Activated CD4-positive, alpha-beta T cell treated with anti-CD3 and anti-CD28 coated beads, Interleukin-2, amount 10 ng/mL, durations not matched to agents 24 days and 14 days (primary cell): Measurements from ENCODE around the gene MIOS. TPM values are rescaled to one million over a fixed set of nuclear protein-coding genes. Genes with fewer than 3 reads are reported as not detected.

Experiments used
- DNase-seq: peaks from one replicate; pipeline ENCODE4 v3.0.0; 2022
- H3K27ac Mint-ChIP-seq: one replicate; pipeline ENCODE4 v1.8.0; 2022; ENCODE audit warnings: mild to moderate bottlenecking, mixed read lengths
- H3K27me3 Mint-ChIP-seq: one replicate; pipeline ENCODE4 v1.8.0; 2022; ENCODE audit warnings: mixed read lengths
- H3K36me3 Mint-ChIP-seq: one replicate; pipeline ENCODE4 v1.8.0; 2022; ENCODE audit warnings: low read depth, mild to moderate bottlenecking, mixed read lengths
- H3K4me1 Mint-ChIP-seq: one replicate; pipeline ENCODE4 v1.8.0; 2021; ENCODE audit warnings: mixed read lengths
- H3K4me3 Mint-ChIP-seq: one replicate; pipeline ENCODE4 v1.8.0; 2022; ENCODE audit warnings: mild to moderate bottlenecking, moderate library complexity, mixed read lengths
- H3K9me3 Mint-ChIP-seq: one replicate; pipeline ENCODE4 v1.8.0; 2021; ENCODE audit warnings: mixed read lengths
- intact Hi-C: fragments of 100-400 bp; cut with micrococcal nuclease; formaldehyde crosslinking; loops from one replicate; pipeline ENCODE4 v1.15.1; 2023
- total RNA-seq: library from RNA; stranded (reverse); gene quantifications from 2 replicates; pipeline ENCODE4 v1.2.3, GENCODE V29; 2022

MIOS gene
- 33.3 and 34.7 TPM in 2 replicates for total RNA-seq

DNA sequence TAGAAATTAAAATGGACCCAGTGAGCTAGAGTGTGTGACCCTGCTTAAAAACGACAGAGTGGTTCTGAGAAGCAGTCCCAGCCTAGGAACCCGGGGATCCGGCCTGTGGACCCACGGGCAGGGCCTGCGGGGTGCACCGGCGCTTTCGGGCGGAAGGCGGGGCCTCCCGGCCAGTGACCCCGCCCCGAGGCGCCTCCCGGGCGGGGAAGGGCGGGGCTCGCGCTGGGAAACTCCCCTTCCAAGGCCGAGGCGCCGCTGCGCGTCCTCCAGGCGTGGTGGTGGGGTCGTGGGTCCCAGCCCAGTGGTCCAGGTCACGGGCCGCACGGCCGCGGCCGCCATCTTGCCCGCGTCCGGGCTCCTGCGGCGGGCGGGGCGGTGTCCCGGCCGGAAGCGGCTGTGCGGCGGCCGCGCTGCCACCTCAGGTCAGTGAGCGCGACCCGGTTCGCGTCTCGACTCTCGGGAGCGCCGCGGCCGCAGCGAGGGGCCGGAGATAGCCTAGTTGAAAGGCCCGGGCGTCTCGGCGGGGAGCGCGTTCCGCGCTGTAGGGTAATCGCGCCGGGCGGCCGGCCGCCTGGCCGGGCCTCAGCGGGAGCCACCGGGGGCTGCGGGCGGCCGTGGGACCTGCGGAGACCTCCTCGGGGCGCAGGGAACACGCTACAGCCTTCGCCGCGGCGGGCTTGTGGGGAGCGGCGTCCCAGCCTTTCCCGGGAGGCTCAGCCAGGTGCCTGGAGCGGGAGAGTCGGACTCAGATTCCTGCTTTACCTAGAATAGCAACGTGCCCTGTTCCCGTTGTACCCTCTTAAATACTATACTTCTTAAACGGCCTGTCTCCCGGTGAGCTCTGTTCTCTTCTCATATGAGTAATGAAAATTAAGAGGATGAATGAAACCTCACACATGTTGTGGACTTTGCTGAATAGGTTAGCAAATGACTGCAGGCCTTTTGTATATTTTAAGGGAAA, at the start of gene MIOS:
MIOS (plus strand) TSS at position 234 of the 961 bp plus-strand sequence. CDS start 5,592 bp downstream, outside the sequence.
- peaks cover 17% of the 10 kb centered on the region for H3K36me3 Mint-ChIP-seq
- H3K9me3 Mint-ChIP-seq, result no peaks in the 10 kb centered on the region
- H3K4me1 Mint-ChIP-seq, result peaks cover 23% of the 10 kb centered on the region
- peak within 1 kb of the TSS; percentile 84 for H3K4me3 Mint-ChIP-seq
- H3K27ac Mint-ChIP-seq, result peak within 1 kb of the TSS; percentile 79
- intact Hi-C loops, result loop anchor here (1.0 to 10.0 kb wide), 5 partner anchors 208 to 565 kb away; partner anchors contain the start of genes C1GALT1 and GLCCI1
- DNase-seq, result peak; percentile 96
- H3K27me3 Mint-ChIP-seq, result no peaks in the 10 kb centered on the region

DNA sequence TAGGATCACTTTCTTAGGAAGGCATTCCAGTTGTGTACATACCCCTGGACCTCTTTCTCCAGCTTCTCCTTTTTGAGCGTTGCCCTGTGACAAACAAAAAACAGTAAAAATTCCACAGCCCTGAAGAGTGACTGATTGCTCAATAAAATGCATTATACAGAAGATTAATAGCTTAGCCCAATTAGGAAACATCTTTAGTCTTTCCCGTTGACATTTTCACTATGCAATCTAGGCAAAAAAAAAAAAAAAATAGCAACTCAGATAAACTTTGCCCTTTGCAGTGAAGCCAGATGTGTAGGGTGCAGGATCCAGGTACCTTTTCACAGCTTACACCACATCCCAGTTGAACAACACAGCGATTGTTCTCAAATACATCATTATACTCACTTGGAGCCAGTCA, 48.9 kb upstream of the MIOS start:
- Mint-ChIP-seq H3K36me3 (no peaks in the 10 kb centered on the region), H3K9me3 (no peaks in the 10 kb centered on the region), H3K27me3 (peaks cover 10% of the 10 kb centered on the region), H3K4me1 (peaks cover 2% of the 10 kb centered on the region), H3K4me3 (no peak overlapping the region), H3K27ac (no peak overlapping the region)
- no peak for DNase-seq
- intact Hi-C loops, result no loop called here

DNA sequence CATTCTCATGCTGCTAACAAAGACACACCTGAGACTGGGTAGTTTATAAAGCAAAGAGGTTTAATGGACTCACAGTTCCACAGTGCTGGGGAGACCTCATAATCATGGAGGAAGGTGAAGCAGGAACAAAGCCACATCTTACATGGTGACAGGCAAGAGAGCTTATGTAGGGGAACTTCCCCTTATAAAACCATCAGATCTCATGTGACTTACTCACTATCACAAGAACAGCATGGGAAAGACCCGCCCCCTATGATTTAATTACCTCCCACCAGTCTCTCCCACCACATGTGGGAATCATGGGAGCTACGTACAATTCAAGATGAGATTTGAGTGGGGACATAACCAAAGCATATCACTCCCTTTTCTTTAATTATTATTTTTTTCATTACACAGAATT, 47.6 kb upstream of the MIOS start:
- Mint-ChIP-seq H3K4me3 (no peak overlapping the region), H3K27me3 (peaks cover 10% of the 10 kb centered on the region), H3K27ac (no peak overlapping the region), H3K9me3 (no peaks in the 10 kb centered on the region), H3K36me3 (no peaks in the 10 kb centered on the region), H3K4me1 (peaks cover 2% of the 10 kb centered on the region)
- intact Hi-C loops, result no loop called here
- no peak for DNase-seq

DNA sequence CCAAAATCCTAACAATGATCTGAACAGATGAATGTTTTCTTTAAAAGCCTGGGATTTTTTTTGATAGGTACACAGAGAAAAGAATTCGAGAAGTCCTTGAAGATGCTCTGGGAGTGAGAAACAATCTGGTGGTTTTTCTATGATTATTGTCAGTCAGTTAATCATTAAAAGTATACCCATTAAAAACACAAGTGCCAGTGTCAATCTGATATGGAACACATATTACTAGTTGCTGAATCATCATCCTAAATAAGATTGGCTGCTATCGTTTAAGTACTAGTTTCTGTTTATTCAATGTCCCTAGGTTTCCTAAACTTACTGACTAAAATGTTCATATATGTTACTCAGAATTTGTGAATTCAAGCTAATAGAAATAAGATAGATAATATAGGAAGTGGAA, 47.2 kb upstream of the MIOS start:
- Mint-ChIP-seq H3K4me3 (no peak overlapping the region), H3K9me3 (no peaks in the 10 kb centered on the region), H3K4me1 (peaks cover 2% of the 10 kb centered on the region), H3K27me3 (peaks cover 10% of the 10 kb centered on the region), H3K36me3 (no peaks in the 10 kb centered on the region), H3K27ac (no peak overlapping the region)
- intact Hi-C loops, result no loop called here
- DNase-seq, result no peak

DNA sequence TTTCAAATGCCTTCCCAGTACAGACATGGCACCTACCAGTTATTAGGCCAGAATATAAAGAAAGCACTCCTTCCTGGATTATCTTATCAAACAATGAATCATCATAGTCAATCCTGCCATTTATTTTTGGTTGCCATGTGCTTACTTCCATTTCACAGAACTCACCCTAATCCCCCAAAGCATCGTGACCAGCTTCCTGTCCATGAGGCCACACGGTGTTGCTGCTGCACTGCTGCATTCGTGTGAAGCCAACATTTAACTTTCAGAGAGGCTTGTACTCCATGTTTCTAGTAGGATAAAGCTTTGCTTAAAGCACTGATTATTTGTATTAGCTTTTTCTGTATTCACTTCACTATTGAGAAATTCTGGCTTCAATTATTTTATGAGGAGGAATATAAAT, 45.4 kb upstream of the MIOS start:
- Mint-ChIP-seq H3K4me1 (peaks cover 2% of the 10 kb centered on the region), H3K36me3 (no peaks in the 10 kb centered on the region), H3K27ac (no peak overlapping the region), H3K9me3 (no peaks in the 10 kb centered on the region), H3K27me3 (peaks cover 10% of the 10 kb centered on the region), H3K4me3 (no peak overlapping the region)
- intact Hi-C loops, result no loop called here
- DNase-seq, result no peak

DNA sequence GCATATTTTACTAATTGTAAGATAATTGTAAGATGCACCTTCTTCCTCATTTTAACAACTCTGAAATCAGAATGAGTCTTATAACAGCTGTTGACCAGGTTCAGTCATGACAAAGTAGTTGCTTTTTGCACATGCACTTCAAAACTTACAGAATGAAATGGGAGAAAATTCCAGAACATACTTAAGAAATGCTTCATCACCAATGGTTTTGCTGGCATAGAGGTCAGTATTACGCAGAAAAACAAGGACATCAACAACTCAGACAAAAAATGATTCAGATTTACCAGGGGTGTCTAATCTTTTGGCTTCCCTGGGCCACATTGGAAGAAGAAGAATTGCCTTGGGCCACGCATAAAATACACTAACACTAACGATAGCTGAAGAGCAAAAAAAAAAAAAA, 44.3 kb upstream of the MIOS start:
- Mint-ChIP-seq H3K9me3 (no peaks in the 10 kb centered on the region), H3K27ac (no peak overlapping the region), H3K4me1 (peaks cover 2% of the 10 kb centered on the region), H3K27me3 (peaks cover 10% of the 10 kb centered on the region), H3K36me3 (no peaks in the 10 kb centered on the region), H3K4me3 (no peak overlapping the region)
- no peak for DNase-seq
- intact Hi-C loops, result no loop called here

DNA sequence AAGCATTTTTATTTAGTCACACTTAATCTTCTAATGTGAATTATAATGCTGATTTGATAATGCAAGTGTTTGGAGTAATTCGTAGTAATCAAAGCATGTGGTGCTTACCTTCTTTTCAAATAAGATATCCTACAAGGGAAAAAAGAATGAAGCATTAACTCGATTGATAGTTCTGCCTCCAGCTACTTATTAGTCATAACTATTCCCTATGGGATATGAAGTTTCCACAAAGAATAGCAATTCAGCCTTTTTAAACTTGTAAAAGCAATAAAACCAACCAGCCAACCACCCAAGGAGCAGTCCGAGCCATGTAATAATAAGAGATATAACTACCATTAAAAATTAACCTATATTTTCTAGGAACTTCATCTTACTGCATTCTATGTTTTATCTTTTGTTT, 42.6 kb upstream of the MIOS start:
- no peak overlapping the region for H3K4me3 Mint-ChIP-seq
- H3K36me3 Mint-ChIP-seq, result no peaks in the 10 kb centered on the region
- intact Hi-C loops, result no loop called here
- H3K27ac Mint-ChIP-seq, result no peak overlapping the region
- H3K4me1 Mint-ChIP-seq, result peaks cover 2% of the 10 kb centered on the region
- no peaks in the 10 kb centered on the region for H3K9me3 Mint-ChIP-seq
- DNase-seq, result no peak
- H3K27me3 Mint-ChIP-seq, result peaks cover 6% of the 10 kb centered on the region

DNA sequence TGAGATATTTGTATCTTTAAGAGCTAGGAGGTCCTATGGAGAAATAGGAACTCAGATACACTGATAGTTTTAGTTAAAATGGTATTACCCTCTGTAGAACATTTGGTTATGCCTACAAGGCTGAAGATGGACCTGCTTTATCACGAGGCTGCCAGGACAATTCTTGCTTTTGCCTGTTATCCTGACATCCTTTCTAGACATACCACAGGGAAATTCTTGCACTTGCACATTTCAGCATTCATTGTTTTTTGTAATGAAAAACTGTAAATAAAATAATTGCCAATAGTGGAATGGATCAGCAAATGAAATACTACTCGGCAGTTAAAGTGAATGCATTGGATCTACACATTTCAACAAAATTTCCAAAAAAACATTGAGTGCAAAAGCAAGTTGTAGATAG, 40.7 kb upstream of the MIOS start:
- H3K4me1 Mint-ChIP-seq, result peaks cover 2% of the 10 kb centered on the region
- no peak overlapping the region for H3K4me3 Mint-ChIP-seq
- H3K27me3 Mint-ChIP-seq, result peaks cover 5% of the 10 kb centered on the region
- H3K9me3 Mint-ChIP-seq, result no peaks in the 10 kb centered on the region
- H3K36me3 Mint-ChIP-seq, result no peaks in the 10 kb centered on the region
- no peak overlapping the region for H3K27ac Mint-ChIP-seq
- intact Hi-C loops, result no loop called here
- DNase-seq, result no peak

DNA sequence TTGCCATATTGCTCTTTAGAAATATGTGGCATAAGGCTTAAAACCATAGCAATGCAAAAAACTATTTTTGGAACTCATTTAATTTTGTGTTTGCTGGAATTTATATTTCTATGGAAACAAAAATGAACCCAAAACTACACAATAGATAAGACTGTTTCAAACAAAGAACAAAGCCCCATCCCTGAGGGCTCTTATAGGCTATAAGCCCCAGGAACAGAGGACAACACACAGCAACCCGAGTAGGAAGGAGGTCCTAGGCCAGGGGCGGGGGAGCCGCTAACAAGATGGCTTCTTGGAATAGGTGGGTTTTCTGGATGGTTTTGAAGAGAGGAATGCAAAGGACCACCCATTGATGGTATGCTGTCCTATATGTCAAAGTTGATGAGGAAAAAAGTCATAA, 39.6 kb upstream of the MIOS start:
- H3K9me3 Mint-ChIP-seq, result no peaks in the 10 kb centered on the region

DNA sequence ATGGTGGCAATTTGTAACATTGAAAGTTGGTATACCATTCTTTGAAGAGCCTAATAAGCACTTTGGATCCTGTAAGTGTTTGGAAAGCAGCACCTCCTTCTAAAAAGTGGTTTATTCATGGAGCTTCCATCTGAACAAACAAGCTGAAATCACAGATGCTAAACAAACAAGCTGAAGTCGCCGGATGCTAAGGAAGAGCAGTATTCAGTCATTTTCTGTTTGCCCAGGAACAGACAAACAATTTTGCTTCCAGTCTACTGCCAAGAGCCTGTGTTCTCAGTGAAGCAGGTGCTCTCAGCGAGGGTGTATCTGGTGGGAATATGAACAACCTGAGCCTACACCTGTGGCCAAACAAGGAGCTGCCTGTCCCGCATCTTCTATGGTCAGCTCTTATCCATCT, 37.4 kb upstream of the MIOS start:
- Mint-ChIP-seq H3K4me1 (no peaks in the 10 kb centered on the region), H3K4me3 (no peak overlapping the region), H3K36me3 (no peaks in the 10 kb centered on the region), H3K27ac (no peak overlapping the region), H3K9me3 (no peaks in the 10 kb centered on the region), H3K27me3 (peaks cover 4% of the 10 kb centered on the region)
- intact Hi-C loops, result no loop called here
- DNase-seq, result no peak

More for the DNA sequence above, 39.6 kb upstream of the MIOS start:
- intact Hi-C loops, result no loop called here
- H3K4me1 Mint-ChIP-seq, result no peaks in the 10 kb centered on the region
- no peak overlapping the region for H3K4me3 Mint-ChIP-seq
- H3K27me3 Mint-ChIP-seq, result peaks cover 6% of the 10 kb centered on the region
- no peaks in the 10 kb centered on the region for H3K36me3 Mint-ChIP-seq
- DNase-seq, result no peak
- H3K27ac Mint-ChIP-seq, result no peak overlapping the region

DNA sequence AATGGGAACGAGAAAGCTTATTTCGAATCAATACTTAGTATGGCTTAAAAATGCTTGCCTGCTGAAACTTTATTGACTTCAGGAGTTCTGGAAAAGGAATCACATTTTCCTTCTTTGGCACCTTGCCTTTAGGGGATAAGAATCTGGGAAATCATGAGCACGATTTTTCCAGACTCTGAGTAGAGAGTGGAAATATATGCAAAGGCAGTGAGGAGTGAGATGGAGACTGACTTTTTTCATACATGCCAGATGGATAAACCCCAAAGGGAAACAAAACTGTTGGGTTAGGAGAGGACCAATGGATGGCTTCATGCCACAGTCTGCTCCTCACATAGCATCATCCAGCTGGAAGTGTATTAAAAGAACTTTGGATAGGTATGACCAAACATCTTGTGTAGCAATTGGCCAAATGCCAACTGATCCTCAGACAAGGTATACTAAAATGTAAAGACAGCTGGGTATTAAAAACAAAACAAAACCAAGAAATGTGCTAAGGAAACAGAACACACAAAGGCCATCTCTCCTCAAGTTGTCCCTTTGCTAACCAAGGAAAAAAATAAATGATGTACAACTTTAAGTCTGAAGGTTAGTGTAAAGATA, 32.8 kb upstream of the MIOS start:
- H3K4me1 Mint-ChIP-seq, result no peaks in the 10 kb centered on the region
- intact Hi-C loops, result no loop called here
- H3K4me3 Mint-ChIP-seq, result no peak overlapping the region
- no peaks in the 10 kb centered on the region for H3K9me3 Mint-ChIP-seq
- no peaks in the 10 kb centered on the region for H3K36me3 Mint-ChIP-seq
- H3K27ac Mint-ChIP-seq, result no peak overlapping the region
- peaks cover 21% of the 10 kb centered on the region for H3K27me3 Mint-ChIP-seq
- DNase-seq, result no peak

DNA sequence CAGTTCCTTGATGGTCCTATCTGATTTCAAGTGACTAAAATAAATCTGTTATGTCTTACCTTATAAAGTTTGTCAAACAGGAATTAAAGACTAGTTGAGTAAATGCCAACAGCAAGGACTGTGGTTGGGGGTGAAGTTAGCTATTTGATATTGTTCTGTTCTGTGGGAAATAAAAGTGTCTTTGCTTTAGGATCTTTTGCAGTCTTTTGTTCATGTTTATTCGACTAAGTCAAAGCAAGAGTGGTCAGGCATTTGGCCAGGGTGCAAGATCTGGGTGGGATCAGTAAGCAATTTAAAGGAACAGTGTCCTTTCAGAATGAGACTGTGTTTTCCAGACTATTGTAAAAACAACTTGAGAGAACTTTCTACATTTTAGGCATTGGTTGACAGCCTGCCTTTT, 31.0 kb upstream of the MIOS start, which contains the start of gene COL28A1:
COL28A1 (minus strand) TSS at position 183 of the 400 bp plus-strand sequence. CDS start 2,998 bp downstream, outside the sequence.
- Mint-ChIP-seq H3K36me3 (no peaks in the 10 kb centered on the region), H3K4me1 (no peaks in the 10 kb centered on the region), H3K9me3 (no peaks in the 10 kb centered on the region), H3K4me3 (no peak within 1 kb of the TSS), H3K27me3 (peaks cover 26% of the 10 kb centered on the region), H3K27ac (no peak within 1 kb of the TSS)
- intact Hi-C loops, result no loop called here
- DNase-seq, result no peak

DNA sequence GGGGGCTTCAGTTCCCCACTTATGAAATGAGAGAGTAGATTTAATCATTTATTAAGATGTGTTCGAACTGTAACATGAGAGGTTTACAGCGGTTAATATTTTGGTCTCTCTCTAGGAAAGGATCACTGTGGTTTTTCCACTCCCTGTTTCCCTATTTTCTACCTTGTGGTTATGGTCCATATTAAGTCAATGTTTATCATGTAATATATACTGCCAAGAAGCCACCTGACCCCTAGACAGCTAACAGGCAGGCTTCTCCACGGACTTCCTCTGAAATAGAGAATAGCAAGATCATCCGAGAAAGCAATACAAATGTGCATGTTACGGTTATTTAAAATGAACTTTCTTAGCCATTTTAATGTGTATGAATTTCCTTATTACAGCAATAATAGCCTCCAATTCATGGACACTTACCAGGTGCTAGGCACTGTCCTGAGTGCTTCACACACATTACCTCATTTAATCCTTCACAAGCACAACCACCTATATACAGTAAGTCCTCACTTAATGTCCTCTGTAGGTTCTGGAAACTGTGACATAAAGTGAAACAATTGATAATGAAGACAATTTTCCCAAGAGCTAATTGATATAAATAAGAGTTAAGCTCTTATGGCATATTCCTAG, 30.2 kb upstream of the MIOS start:
- intact Hi-C loops, result no loop called here
- no peak for DNase-seq
- H3K9me3 Mint-ChIP-seq, result no peaks in the 10 kb centered on the region
- peaks cover under 1% of the 10 kb centered on the region for H3K4me1 Mint-ChIP-seq
- no peak overlapping the region for H3K4me3 Mint-ChIP-seq
- no peaks in the 10 kb centered on the region for H3K36me3 Mint-ChIP-seq
- H3K27ac Mint-ChIP-seq, result no peak overlapping the region
- peaks cover 24% of the 10 kb centered on the region for H3K27me3 Mint-ChIP-seq

DNA sequence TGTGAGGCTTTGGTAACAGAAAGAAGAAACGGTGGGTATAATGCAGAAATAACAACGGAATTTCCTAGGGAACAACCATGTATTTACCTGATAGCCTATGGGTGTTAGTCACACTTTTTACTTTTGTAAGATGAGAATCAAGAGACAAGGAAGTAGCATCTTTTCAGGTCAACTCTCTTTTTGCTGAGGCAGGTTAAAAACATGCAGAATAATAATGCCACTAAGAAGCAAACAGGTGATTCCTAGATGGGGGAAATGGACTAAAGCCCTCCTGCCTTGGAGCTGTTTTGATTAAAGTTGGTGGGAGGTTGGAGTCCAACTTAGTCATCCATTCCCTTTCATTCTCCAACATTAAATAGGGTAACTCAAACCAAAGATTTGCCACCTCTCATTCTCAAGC, 29.0 kb upstream of the MIOS start:
- Mint-ChIP-seq H3K36me3 (no peaks in the 10 kb centered on the region), H3K27ac (no peak overlapping the region), H3K9me3 (no peaks in the 10 kb centered on the region), H3K4me1 (peaks cover 2% of the 10 kb centered on the region), H3K27me3 (peaks cover 27% of the 10 kb centered on the region), H3K4me3 (no peak overlapping the region)
- DNase-seq, result no peak
- intact Hi-C loops, result no loop called here
